Suprapubic skin (tissue), 4 donors: Measurements from ENCODE around the gene SLC48A1.

Experiments used
- EP300 ChIP-seq: sonication (generic); formaldehyde crosslinking; IDR thresholded peaks from one replicate; pipeline ENCODE4 v1.6.1; 2017; ENCODE audit warnings: antibody characterized with exemption
- POLR2A ChIP-seq, 2 donors: fragments of 450-650 bp; IDR thresholded peaks; one replicate each; pipeline ENCODE4 v1.6.1; 2017; ENCODE audit warnings: antibody characterized with exemption in 2 of 2, mild to moderate bottlenecking in 2 of 2, moderate library complexity in 2 of 2
- POLR2AphosphoS5 ChIP-seq, 3 donors: sonication (generic); formaldehyde crosslinking; IDR thresholded peaks; one replicate each; pipeline ENCODE4 v1.6.1; 2017; ENCODE audit warnings: antibody characterized with exemption in 3 of 3
- TF ChIP-seq, protein P1 (sequence below), 2 donors: fragments of 200-600 bp in 1 of 2; fragments of 450-650 bp in 1 of 2; sonication (generic) in 1 of 2; IDR thresholded peaks; one replicate each; pipeline ENCODE4 v1.5.1; 2016 to 2019; ENCODE audit warnings: antibody characterized with exemption in 2 of 2, mild to moderate bottlenecking in 1 of 2, moderate library complexity in 1 of 2

DNA sequence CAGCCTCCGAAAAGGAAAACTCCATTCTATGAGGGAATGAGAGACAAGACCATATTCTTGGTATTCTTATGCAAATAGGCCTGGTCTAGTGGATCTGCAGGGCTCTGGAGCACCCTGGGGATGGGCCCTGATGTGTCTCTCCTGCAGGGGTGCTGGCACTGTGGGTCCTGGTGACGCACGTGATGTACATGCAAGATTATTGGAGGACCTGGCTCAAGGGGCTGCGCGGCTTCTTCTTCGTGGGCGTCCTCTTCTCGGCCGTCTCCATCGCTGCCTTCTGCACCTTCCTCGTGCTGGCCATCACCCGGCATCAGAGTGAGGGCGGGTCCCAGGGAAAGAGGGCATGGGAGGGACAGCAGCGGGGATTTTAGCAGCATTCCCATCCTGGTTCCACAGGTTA is 5.8 kb downstream of the SLC48A1 start:
- TF ChIP-seq, protein P1, sequence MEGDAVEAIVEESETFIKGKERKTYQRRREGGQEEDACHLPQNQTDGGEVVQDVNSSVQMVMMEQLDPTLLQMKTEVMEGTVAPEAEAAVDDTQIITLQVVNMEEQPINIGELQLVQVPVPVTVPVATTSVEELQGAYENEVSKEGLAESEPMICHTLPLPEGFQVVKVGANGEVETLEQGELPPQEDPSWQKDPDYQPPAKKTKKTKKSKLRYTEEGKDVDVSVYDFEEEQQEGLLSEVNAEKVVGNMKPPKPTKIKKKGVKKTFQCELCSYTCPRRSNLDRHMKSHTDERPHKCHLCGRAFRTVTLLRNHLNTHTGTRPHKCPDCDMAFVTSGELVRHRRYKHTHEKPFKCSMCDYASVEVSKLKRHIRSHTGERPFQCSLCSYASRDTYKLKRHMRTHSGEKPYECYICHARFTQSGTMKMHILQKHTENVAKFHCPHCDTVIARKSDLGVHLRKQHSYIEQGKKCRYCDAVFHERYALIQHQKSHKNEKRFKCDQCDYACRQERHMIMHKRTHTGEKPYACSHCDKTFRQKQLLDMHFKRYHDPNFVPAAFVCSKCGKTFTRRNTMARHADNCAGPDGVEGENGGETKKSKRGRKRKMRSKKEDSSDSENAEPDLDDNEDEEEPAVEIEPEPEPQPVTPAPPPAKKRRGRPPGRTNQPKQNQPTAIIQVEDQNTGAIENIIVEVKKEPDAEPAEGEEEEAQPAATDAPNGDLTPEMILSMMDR (IDR thresholded peaks at IDR 0.05): no peak
- TF ChIP-seq POLR2AphosphoS5 (IDR thresholded peaks at IDR 0.05): no peak
- TF ChIP-seq EP300: no peak
- no peak for TF ChIP-seq POLR2A (IDR thresholded peaks at IDR 0.05)
